NCI-H748 (cell line): ENCODE results near the gene RNF115.
"Not testable (repeated sequence)": the region's sequence is repeated elsewhere in the genome, so short reads cannot be mapped to it uniquely, and the experiment has no call there.

Source experiments
- DNase-seq: peaks from one replicate; lab custom pipeline; 2025; ENCODE audit not compliant: unreplicated experiment; lab: John Stamatoyannopoulos, UW

RNF115 gene

GRCh38 chr1:145828367-145829026 lies 4.6 kb upstream of the RNF115 start:
- DNase-seq = no peak

GRCh38 chr1:145827966-145828365 lies 4.1 kb upstream of the RNF115 start:
- DNase-seq = no peak

GRCh38 chr1:145826030-145826429 lies 2.1 kb upstream of the RNF115 start:
- DNase-seq = no peak

- DNase-seq = no peak
Observed at GRCh38 chr1:145824499-145824842, 576 bp upstream of the RNF115 start.

- DNase-seq = not testable (repeated sequence)
Observed at GRCh38 chr1:145822779-145823331, 1.0 kb downstream of the RNF115 start.

- DNase-seq = not testable (repeated sequence)
Observed at GRCh38 chr1:145818095-145818494, 5.8 kb downstream of the RNF115 start.

- not testable (repeated sequence) for DNase-seq
Observed at GRCh38 chr1:145812977-145813810, 10.7 kb downstream of the RNF115 start.

GRCh38 chr1:145806844-145807243 lies 17.1 kb downstream of the RNF115 start:
- no peak for DNase-seq

GRCh38 chr1:145806408-145806807 lies 17.5 kb downstream of the RNF115 start:
- no peak for DNase-seq

- no peak for DNase-seq
Observed at GRCh38 chr1:145805057-145805456, 18.8 kb downstream of the RNF115 start.

- no peak for DNase-seq
Observed at GRCh38 chr1:145804235-145805045, 19.5 kb downstream of the RNF115 start.

GRCh38 chr1:145799806-145800205 lies 24.1 kb downstream of the RNF115 start:
- no peak for DNase-seq

GRCh38 chr1:145796753-145797152 lies 27.1 kb downstream of the RNF115 start:
- DNase-seq = no peak

- DNase-seq = no peak
Observed at GRCh38 chr1:145795257-145795881, 28.5 kb downstream of the RNF115 start.

- no peak for DNase-seq
Observed at GRCh38 chr1:145792484-145792883, 31.4 kb downstream of the RNF115 start.

GRCh38 chr1:145791860-145792259 lies 32.0 kb downstream of the RNF115 start:
- not testable (repeated sequence) for DNase-seq

GRCh38 chr1:145788580-145788979 lies 35.3 kb downstream of the RNF115 start:
- no peak for DNase-seq

- DNase-seq = no peak
Observed at GRCh38 chr1:145786271-145786670, 37.6 kb downstream of the RNF115 start.

GRCh38 chr1:145785547-145785946 lies 38.3 kb downstream of the RNF115 start:
- no peak for DNase-seq

GRCh38 chr1:145784409-145784808 lies 39.5 kb downstream of the RNF115 start:
- no peak for DNase-seq
